Loucy (cell line): ENCODE data around the gene NADK2.

Experiments used
- CTCF ChIP-seq: fragments of 200-600 bp; sonication (generic); conservative IDR thresholded peaks from 2 replicates; pipeline ENCODE4 v1.5.1; 2014; ENCODE audit warnings: mild to moderate bottlenecking, antibody characterized with exemption, low read length
- EZH2phosphoT487 ChIP-seq: fragments of 200-600 bp; IDR thresholded peaks from 2 replicates; pipeline ENCODE4 v1.6.1; 2018; ENCODE audit warnings: antibody characterized with exemption, mild to moderate bottlenecking, moderate library complexity, borderline replicate concordance

- TF ChIP-seq EZH2phosphoT487 = no peak
- TF ChIP-seq CTCF = no peak
Measured at GRCh38 chr5:36146390-36146789, 95.3 kb downstream of the NADK2 start.
